ENCODE results near the gene CYFIP1.

- TF ChIP-seq, protein P1, sequence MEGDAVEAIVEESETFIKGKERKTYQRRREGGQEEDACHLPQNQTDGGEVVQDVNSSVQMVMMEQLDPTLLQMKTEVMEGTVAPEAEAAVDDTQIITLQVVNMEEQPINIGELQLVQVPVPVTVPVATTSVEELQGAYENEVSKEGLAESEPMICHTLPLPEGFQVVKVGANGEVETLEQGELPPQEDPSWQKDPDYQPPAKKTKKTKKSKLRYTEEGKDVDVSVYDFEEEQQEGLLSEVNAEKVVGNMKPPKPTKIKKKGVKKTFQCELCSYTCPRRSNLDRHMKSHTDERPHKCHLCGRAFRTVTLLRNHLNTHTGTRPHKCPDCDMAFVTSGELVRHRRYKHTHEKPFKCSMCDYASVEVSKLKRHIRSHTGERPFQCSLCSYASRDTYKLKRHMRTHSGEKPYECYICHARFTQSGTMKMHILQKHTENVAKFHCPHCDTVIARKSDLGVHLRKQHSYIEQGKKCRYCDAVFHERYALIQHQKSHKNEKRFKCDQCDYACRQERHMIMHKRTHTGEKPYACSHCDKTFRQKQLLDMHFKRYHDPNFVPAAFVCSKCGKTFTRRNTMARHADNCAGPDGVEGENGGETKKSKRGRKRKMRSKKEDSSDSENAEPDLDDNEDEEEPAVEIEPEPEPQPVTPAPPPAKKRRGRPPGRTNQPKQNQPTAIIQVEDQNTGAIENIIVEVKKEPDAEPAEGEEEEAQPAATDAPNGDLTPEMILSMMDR (conservative IDR thresholded peaks at IDR 0.05; ENCODE audit: low read depth, low read length) = no peak
- TF ChIP-seq EZH2 (IDR thresholded peaks at IDR 0.05; ENCODE audit: borderline replicate concordance, low read depth, low read length, poor library complexity, severe bottlenecking) = no peak
Measured at GRCh38 chr15:22845289-22845900, 134.8 kb downstream of the CYFIP1 start.
